ENCODE results near the gene MEGF11. TPM values are rescaled to one million over a fixed set of nuclear protein-coding genes. Genes with fewer than 3 reads are reported as not detected.

The MEGF11 gene
- total RNA-seq, 1 experiment from 2014 or later, result 1.2 TPM

DNA sequence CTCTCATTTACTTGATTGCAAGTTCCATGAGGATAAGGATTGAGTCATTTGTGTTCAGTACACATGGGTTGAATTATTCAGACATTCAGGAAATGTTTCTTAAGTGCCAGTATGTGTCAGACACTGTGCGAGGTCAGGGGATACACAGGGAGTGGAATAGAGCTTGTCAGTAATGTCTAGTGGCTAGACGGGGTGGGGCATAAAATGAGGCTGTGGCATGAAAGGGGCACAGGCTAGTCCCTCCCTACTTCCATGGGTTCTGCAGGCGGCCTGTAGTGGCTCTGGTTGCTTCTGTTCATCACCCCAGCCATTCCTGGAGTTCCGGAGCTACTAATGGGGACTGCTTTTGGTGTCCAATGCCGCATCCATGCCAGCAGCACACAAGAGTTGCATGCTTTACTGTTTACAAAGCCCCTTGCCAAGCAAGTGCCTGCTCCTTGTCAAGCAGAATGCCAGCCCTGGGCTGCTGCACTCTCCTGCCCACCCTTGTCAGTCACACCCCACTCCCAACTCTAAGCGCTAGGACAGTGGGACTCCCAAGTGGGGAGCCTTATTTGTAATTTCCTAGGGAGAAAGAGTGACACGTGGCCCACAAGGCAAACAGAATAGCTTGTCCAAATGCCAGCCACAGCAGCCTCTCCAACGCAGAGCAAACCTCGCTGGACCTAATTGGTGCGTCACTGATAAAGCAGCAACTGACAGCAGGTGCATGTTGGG lies 313.5 kb downstream of the MEGF11 start:
- Histone ChIP-seq H2BK12ac (ENCODE audit: insufficient read length, low read depth, low read length) (no peak overlapping the region), H4K91ac (ENCODE audit: insufficient read length, low read depth, low read length) (no peak overlapping the region), H3K9ac (ENCODE audit: extremely low read depth, insufficient read length, low read length) (no peak overlapping the region), H4K8ac (replicated peaks; ENCODE audit: insufficient read length, low read depth, low read length) (no peak overlapping the region), H3K4me1 (ENCODE audit: insufficient read depth, low read length) (no peaks in the 10 kb centered on the region), H3K56ac (ENCODE audit: insufficient read length, low read depth, low read length) (no peak overlapping the region), H3K23ac (ENCODE audit: insufficient read length, low read depth, low read length) (no peak overlapping the region), H3K4me2 (ENCODE audit: insufficient read depth, insufficient read length, low read length) (no peak overlapping the region), H3K79me1 (ENCODE audit: insufficient read depth, low read depth, low read length, poor library complexity, severe bottlenecking) (no peaks in the 10 kb centered on the region), H3K79me2 (ENCODE audit: insufficient read depth, low read length) (no peaks in the 10 kb centered on the region), H3K27me3 (ENCODE audit: insufficient read depth, low read length) (no peaks in the 10 kb centered on the region), H3T11ph (ENCODE audit: low read length) (no peak overlapping the region), H2BK15ac (ENCODE audit: low read depth, low read length) (no peak overlapping the region), H3K23me2 (ENCODE audit: insufficient read length, low read depth, low read length, poor library complexity, severe bottlenecking) (no peaks in the 10 kb centered on the region), H2BK120ac (ENCODE audit: low read depth, low read length, poor library complexity, severe bottlenecking) (no peak overlapping the region), H3K4ac (ENCODE audit: low read depth, low read length) (no peak overlapping the region), H3K14ac (ENCODE audit: insufficient read depth, low read length) (no peak overlapping the region), H2AFZ (ENCODE audit: low read length) (no peak overlapping the region), H2AK5ac (ENCODE audit: insufficient read length, low read length) (no peak overlapping the region), H4K20me1 (ENCODE audit: control insufficient read depth, insufficient read depth, insufficient read length) (no peaks in the 10 kb centered on the region), H3K9me3 (ENCODE audit: control insufficient read depth, low read depth, low read length) (no peaks in the 10 kb centered on the region), H3K18ac (ENCODE audit: insufficient read length, low read depth, low read length) (no peak overlapping the region), H2BK20ac (ENCODE audit: low read depth, low read length, poor library complexity, severe bottlenecking) (no peak overlapping the region), H3K27ac (ENCODE audit: insufficient read length, low read depth, low read length) (no peak overlapping the region), H4K5ac (ENCODE audit: insufficient read length, low read depth, low read length) (no peak overlapping the region), H2BK5ac (ENCODE audit: insufficient read length, low read length) (no peak overlapping the region)
- Mint-ChIP-seq H3K9me3 (no peaks in the 10 kb centered on the region), H3K4me3 (no peak overlapping the region), H3K36me3 (ENCODE audit: insufficient read depth in 1 of 3, low read depth in 3 of 3) (no peaks in the 10 kb centered on the region), H3K27me3 (ENCODE audit: low read depth) (no peaks in the 10 kb centered on the region; the same call in none of the 2 replicates), H3K27ac (no peak overlapping the region), H3K4me1 (peaks cover 0 to 3% of the 10 kb centered on the region in 2 experiments; a peak in 2 of 4 replicates)
- WGBS (ENCODE audit: extremely low coverage, insufficient read length, low lambda C conversion rate), result no CpG with 5 or more reads among the region's 10 CpGs
- no peak for DNase-seq
- TF ChIP-seq, protein P1, sequence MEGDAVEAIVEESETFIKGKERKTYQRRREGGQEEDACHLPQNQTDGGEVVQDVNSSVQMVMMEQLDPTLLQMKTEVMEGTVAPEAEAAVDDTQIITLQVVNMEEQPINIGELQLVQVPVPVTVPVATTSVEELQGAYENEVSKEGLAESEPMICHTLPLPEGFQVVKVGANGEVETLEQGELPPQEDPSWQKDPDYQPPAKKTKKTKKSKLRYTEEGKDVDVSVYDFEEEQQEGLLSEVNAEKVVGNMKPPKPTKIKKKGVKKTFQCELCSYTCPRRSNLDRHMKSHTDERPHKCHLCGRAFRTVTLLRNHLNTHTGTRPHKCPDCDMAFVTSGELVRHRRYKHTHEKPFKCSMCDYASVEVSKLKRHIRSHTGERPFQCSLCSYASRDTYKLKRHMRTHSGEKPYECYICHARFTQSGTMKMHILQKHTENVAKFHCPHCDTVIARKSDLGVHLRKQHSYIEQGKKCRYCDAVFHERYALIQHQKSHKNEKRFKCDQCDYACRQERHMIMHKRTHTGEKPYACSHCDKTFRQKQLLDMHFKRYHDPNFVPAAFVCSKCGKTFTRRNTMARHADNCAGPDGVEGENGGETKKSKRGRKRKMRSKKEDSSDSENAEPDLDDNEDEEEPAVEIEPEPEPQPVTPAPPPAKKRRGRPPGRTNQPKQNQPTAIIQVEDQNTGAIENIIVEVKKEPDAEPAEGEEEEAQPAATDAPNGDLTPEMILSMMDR (conservative IDR thresholded peaks at IDR 0.05), result no peak
